C4-2B (cell line): ENCODE data around the gene NAPB.

ENCODE experiments used
- H3K27ac ChIP-seq: fragments of 450-650 bp; 2 replicates; pipeline ENCODE4 v1.5.1; 2017
- ZFX ChIP-seq: fragments of 450-650 bp; IDR thresholded peaks from 2 replicates; pipeline ENCODE4 v1.6.1; 2017
- TF ChIP-seq, protein P1 (sequence below): fragments of 450-650 bp; conservative IDR thresholded peaks from 2 replicates; pipeline ENCODE4 v1.5.1; 2017; ENCODE audit warnings: mild to moderate bottlenecking

NAPB gene

DNA sequence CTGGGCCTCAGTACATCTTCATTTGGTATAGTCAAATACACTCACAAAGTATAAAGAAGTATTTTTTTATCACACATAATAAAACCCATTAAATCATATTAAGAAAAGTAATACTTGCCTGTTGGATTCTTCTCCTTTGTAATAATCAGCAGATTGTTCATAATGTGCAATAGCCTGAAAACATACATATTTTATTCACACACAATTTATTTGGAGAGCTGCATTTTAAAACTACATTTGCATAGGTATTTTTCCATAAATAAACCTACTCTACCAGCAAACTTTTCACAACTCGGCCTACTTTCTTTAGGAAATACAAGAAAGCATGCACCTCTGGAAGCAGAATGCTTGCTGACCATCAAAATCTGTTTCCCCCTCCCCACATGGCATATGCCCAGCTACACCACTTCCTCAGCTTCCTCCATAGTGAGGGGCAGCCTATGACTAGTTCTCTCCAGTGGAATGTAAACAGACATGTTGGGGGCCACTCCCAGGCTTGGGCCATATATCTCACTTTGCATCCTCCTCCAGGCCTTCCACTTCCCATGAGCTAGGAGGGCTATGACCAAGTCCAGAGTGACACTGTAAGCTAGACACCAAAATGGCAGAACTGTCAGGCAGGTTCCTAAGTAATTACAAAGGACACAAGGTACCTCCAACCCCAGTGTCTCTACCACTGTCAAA lies 31.1 kb downstream of the NAPB start:
- no peak overlapping the region for H3K27ac ChIP-seq
- TF ChIP-seq, protein P1, sequence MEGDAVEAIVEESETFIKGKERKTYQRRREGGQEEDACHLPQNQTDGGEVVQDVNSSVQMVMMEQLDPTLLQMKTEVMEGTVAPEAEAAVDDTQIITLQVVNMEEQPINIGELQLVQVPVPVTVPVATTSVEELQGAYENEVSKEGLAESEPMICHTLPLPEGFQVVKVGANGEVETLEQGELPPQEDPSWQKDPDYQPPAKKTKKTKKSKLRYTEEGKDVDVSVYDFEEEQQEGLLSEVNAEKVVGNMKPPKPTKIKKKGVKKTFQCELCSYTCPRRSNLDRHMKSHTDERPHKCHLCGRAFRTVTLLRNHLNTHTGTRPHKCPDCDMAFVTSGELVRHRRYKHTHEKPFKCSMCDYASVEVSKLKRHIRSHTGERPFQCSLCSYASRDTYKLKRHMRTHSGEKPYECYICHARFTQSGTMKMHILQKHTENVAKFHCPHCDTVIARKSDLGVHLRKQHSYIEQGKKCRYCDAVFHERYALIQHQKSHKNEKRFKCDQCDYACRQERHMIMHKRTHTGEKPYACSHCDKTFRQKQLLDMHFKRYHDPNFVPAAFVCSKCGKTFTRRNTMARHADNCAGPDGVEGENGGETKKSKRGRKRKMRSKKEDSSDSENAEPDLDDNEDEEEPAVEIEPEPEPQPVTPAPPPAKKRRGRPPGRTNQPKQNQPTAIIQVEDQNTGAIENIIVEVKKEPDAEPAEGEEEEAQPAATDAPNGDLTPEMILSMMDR, result no peak
- no peak for TF ChIP-seq ZFX

DNA sequence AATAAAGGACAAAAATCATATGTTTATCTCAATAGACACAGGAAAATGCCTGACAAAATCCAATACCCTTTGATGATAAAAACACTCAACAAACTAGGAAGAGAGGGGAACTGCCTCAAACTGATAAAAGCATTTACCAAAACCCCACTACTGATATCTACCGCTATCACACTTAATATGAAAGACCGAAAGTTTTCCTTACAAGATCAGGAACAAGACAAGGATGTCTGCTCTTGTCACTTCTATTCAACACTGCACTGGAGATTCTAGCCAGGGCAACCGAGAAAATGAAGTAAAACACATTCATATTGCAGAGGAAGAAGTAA lies 34.2 kb downstream of the NAPB start:
- TF ChIP-seq ZFX, result no peak
- TF ChIP-seq, protein P1, result no peak
- no peak overlapping the region for H3K27ac ChIP-seq

DNA sequence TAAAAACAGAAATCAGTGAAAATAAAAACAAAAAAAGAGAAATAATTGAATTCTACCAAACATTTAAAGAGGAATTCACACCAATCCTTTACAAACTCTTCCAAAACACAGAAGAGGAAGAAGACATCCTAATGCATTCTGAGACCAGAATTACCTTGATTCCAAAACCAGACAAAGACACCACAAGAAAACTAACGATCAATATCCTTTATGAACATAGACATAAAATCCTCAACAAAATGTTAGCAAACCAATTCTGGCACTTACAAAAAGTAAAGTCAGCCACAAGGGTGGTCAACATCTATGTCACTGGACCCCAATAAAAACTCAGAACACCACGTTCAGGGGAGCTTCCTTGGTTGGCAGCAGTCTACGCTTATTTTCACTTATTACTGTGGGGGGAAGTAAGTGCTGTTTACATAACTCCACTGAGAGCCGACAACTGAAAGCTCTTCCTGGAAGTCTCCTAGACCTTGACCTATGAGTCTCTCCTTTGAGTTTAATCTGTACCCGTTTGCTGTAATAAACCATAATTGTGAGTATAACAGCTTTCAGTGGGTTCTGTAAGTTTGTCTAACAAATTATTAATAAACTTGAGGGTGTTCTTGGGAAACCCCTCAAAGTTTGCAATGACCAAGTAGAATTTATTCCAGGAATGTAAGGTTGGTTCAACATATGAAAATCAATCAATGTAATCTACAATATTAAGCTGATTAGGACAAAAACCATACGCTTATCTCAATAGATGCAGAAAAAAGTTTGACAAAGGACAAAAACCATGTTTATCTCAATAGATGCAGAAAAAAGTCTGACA lies 34.8 kb downstream of the NAPB start:
- no peak overlapping the region for H3K27ac ChIP-seq
- TF ChIP-seq, protein P1, result no peak
- no peak for TF ChIP-seq ZFX

DNA sequence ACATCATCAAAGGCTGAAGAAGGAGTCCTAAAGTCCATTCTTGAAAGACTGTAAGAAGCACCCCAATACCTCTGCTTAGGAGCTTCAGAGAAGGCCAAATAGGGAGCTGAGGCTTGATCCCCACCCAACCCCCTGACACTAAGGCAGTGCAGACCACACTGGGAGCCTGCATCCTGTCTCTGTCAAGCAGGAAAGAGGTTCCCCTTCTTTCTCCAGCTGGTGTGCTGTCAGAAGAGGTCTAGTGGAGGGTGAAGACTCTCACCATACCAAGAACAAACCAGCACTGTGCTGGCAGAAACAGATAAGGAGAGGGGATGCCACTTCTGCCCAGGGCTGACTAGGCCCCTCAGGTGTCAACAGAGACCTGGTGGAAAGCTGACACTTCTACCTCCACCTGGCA lies 39.4 kb downstream of the NAPB start:
- TF ChIP-seq, protein P1, result no peak
- no peak overlapping the region for H3K27ac ChIP-seq

DNA sequence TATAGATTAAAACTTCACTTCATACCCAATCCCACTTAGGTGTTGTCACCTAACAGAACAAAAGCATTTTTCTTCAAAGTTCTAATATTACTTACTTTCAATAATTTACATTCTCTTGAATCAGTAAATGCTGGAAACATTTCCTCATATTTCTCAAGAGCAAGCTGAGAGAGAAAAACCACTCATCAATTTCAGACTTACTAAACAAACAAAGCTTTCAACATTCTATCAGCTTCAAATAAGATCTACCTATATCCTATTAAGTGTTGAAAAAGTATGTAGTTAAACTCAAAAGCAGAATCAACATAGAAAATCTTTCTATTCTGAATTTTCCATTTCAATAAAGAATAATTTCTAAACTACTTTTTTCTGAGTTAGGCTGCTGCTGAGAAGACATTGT lies 41.5 kb downstream of the NAPB start:
- TF ChIP-seq, protein P1, result no peak
- no peak for TF ChIP-seq ZFX
- no peak overlapping the region for H3K27ac ChIP-seq

DNA sequence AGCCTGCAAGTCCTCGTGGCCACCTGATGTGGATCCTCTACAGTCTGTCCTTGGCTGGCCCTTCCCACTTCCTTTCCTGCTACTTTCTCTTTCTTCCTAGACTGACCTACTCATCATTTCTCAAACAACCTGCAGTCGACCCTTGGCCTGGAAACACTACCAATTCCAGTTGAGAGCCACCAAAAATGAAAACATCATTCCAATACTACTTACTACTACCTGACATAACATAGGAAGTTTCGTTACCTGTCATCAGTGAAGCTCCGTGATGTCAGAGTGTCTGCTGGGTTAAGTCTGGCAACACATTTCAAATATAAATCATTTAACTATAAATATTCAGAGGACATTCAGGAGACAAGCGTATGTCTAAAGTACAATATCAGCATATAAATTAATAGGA lies 45.5 kb downstream of the NAPB start:
- TF ChIP-seq, protein P1, result no peak
- TF ChIP-seq ZFX, result no peak
- H3K27ac ChIP-seq, result no peak overlapping the region

DNA sequence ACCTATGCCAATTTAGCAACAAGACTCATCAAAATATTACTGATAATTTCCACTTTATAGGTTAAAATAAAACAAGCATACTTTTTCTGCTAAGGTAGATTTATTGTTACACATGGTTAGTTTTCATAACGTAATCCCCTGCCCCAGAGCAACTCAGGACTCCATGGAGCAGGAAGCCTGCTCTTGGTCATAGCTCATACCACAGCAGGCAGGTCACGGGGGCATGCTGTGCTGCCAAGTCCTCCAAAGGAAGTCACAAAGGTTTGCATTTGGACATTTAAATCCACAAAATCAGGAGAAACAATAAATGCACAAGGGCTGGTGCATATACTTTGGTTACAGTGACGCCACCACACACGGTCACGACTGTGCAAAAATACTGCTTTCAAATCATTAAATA lies 46.8 kb downstream of the NAPB start:
- H3K27ac ChIP-seq, result no peak overlapping the region
- TF ChIP-seq ZFX, result no peak
- TF ChIP-seq, protein P1, result no peak
